Subcutaneous abdominal adipose tissue (tissue), 5 donors: ENCODE measurements around the gene OSBPL7.

Experiments
- H3K27ac ChIP-seq: one replicate; pipeline ENCODE4 v1.7.0; 2013; ENCODE audit warnings: low read depth, mild to moderate bottlenecking, inconsistent platforms, low read length, moderate library complexity
- H3K27me3 ChIP-seq, 5 donors: one replicate each; pipeline ENCODE4 v1.7.0; 2013; ENCODE audit warnings: low read length in 5 of 5, inconsistent platforms in 1 of 5; ENCODE audit not compliant: control insufficient read depth in 5 of 5, insufficient read depth in 4 of 5
- H3K36me3 ChIP-seq, 5 donors: one replicate each; pipeline ENCODE4 v1.7.0; 2013; ENCODE audit warnings: low read length in 5 of 5; ENCODE audit not compliant: control insufficient read depth in 5 of 5, insufficient read depth in 5 of 5
- H3K4me1 ChIP-seq, 5 donors: one replicate each; pipeline ENCODE4 v1.7.0; 2013; ENCODE audit warnings: low read length in 5 of 5, mild to moderate bottlenecking in 3 of 5, moderate library complexity in 1 of 5; ENCODE audit not compliant: control insufficient read depth in 5 of 5, insufficient read depth in 5 of 5
- H3K4me3 ChIP-seq, 5 donors: one replicate each; pipeline ENCODE4 v1.7.0; 2013; ENCODE audit warnings: low read length in 5 of 5, low read depth in 1 of 5
- H3K9ac ChIP-seq, 5 donors: one replicate each; pipeline ENCODE4 v1.7.0; 2013; ENCODE audit warnings: low read length in 5 of 5, mild to moderate bottlenecking in 4 of 5, moderate library complexity in 3 of 5
- H3K9me3 ChIP-seq, 5 donors: one replicate each; pipeline ENCODE4 v1.7.0; 2013; ENCODE audit warnings: low read length in 5 of 5; ENCODE audit not compliant: control insufficient read depth in 5 of 5
- donor health status: healthy.
- donor health status: healthy.
- donor health status: healthy.
- donor health status: healthy.
- donor health status: healthy.

Gene OSBPL7

DNA sequence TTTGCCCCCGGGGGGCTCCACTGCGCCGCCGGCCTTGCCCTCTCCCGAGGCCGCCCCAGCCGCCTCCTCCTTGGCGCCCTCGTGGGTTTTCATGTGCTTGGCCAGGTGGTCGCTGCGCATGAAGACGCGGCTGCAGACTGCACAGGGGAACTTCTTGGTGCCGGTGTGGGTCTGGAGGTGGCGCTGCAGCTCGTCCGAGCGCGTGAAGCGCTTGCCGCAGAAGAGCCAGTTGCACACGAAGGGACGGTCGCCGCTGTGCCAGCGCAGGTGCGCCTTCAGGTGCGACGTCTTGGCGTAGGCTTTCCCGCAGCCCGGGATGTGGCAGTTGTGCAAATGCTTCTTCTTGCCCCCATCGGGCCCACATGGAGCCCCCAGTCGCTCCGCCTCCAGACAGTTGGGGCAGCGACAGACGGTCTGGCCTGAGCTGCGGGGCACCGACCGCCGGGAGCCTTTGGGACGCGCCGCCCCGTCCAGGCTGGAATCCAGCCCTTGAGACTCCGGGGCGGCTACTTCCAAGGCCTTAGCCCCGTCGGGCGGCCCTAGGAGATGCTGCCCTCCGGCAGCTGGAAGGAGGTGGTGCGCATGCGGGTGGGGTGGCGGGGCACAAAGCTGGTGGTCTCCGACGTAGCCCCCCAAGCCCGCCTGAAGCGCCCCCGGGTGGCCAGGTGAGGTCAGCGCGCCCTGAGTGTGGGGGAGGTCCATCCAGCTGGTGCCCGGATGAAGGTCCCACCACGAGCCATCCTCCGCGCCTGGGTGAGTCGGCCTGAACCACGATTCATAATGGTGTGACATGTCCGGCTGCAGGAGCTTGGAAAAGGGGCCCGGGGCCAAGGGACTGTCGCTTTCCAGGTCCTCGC, 26.0 kb upstream of the OSBPL7 start:
- Histone ChIP-seq H3K9me3 (no peaks in the 10 kb centered on the region), H3K27me3 (peaks cover 31 to 62% (median 53%) of the 10 kb centered on the region in 5 donors), H3K27ac (no peak overlapping the region), H3K36me3 (no peaks in the 10 kb centered on the region), H3K4me1 (peaks cover 0 to 21% (median 15%) of the 10 kb centered on the region in 5 donors), H3K4me3 (no peak overlapping the region), H3K9ac (no peak overlapping the region)

- Histone ChIP-seq H3K27me3 (peaks cover 28 to 55% (median 46%) of the 10 kb centered on the region in 5 donors), H3K9me3 (no peaks in the 10 kb centered on the region), H3K27ac (no peak overlapping the region)
These were observed 25.2 kb upstream of the OSBPL7 start for GRCh38 chr17:47846716-47847340.

GRCh38 chr17:47845716-47846075, 24.1 kb upstream of the OSBPL7 start:
- H3K4me3 ChIP-seq, result no peak overlapping the region
- H3K4me1 ChIP-seq, result peaks cover 0 to 23% (median 15%) of the 10 kb centered on the region in 5 donors
- peaks cover 28 to 48% (median 43%) of the 10 kb centered on the region in 5 donors for H3K27me3 ChIP-seq
- H3K9ac ChIP-seq, result no peak overlapping the region
- H3K36me3 ChIP-seq, result no peaks in the 10 kb centered on the region
- H3K27ac ChIP-seq, result no peak overlapping the region
- H3K9me3 ChIP-seq, result no peaks in the 10 kb centered on the region

More at GRCh38 chr17:47846716-47847340, 25.2 kb upstream of the OSBPL7 start:
- H3K4me1 ChIP-seq, result peaks cover 0 to 21% (median 15%) of the 10 kb centered on the region in 5 donors
- no peak overlapping the region for H3K9ac ChIP-seq
- H3K4me3 ChIP-seq, result no peak overlapping the region
- no peaks in the 10 kb centered on the region for H3K36me3 ChIP-seq

GRCh38 chr17:47844814-47845715, 23.5 kb upstream of the OSBPL7 start:
- peaks cover 0 to 27% (median 18%) of the 10 kb centered on the region in 5 donors for H3K4me1 ChIP-seq
- H3K9ac ChIP-seq, result no peak overlapping the region
- no peaks in the 10 kb centered on the region for H3K9me3 ChIP-seq
- no peak overlapping the region for H3K4me3 ChIP-seq
- peaks cover 28 to 42% (median 37%) of the 10 kb centered on the region in 5 donors for H3K27me3 ChIP-seq
- no peak overlapping the region for H3K27ac ChIP-seq
- H3K36me3 ChIP-seq, result no peaks in the 10 kb centered on the region

- peaks cover 28 to 34% (median 32%) of the 10 kb centered on the region in 5 donors for H3K27me3 ChIP-seq
- no peaks in the 10 kb centered on the region for H3K36me3 ChIP-seq
- H3K4me3 ChIP-seq, result no peak overlapping the region
- no peaks in the 10 kb centered on the region for H3K9me3 ChIP-seq
- H3K9ac ChIP-seq, result no peak overlapping the region
- H3K4me1 ChIP-seq, result peaks cover 0 to 35% (median 27%) of the 10 kb centered on the region in 5 donors
- no peak overlapping the region for H3K27ac ChIP-seq
These were observed 22.6 kb upstream of the OSBPL7 start for GRCh38 chr17:47844227-47844626.

DNA sequence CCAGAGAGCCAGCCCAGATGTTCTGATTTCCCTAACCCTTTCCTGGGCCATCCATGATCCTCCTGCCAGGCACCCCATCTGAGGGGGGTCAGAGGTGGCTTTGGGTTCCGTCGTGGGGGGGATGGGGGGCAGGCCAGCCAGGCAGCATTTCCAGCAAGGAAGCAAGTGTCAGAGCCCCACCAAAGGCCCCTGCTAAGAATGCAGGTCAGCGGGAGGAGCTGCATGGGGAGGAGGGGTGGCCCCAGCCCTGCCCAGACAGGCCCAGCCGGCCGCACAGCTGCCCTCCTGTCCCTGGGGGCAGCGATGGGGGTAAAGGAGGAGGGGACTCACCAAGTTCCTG, 21.8 kb upstream of the OSBPL7 start:
- Histone ChIP-seq H3K4me3 (no peak overlapping the region), H3K27me3 (peaks cover 22 to 27% (median 25%) of the 10 kb centered on the region in 5 donors), H3K36me3 (peaks cover 0 to 8% (median 4%) of the 10 kb centered on the region in 5 donors), H3K4me1 (peaks cover 3 to 44% (median 35%) of the 10 kb centered on the region in 5 donors), H3K27ac (no peak overlapping the region), H3K9me3 (no peaks in the 10 kb centered on the region), H3K9ac (peak overlapping the region in 1 of 5 donors; percentile 1)

GRCh38 chr17:47841488-47842291, 20.1 kb upstream of the OSBPL7 start:
- H3K27ac ChIP-seq, result peak overlapping the region; percentile 84
- peaks cover 12 to 53% (median 46%) of the 10 kb centered on the region in 5 donors for H3K4me1 ChIP-seq
- H3K36me3 ChIP-seq, result peaks cover 0 to 23% (median 11%) of the 10 kb centered on the region in 5 donors
- peaks cover 5 to 12% (median 9%) of the 10 kb centered on the region in 5 donors for H3K27me3 ChIP-seq
- peak overlapping the region in 4 of 5 donors; percentile 69 to 94 (median 92) for H3K4me3 ChIP-seq
- no peaks in the 10 kb centered on the region for H3K9me3 ChIP-seq
- H3K9ac ChIP-seq, result peak overlapping the region in 4 of 5 donors; percentile 58 to 93 (median 87)

DNA sequence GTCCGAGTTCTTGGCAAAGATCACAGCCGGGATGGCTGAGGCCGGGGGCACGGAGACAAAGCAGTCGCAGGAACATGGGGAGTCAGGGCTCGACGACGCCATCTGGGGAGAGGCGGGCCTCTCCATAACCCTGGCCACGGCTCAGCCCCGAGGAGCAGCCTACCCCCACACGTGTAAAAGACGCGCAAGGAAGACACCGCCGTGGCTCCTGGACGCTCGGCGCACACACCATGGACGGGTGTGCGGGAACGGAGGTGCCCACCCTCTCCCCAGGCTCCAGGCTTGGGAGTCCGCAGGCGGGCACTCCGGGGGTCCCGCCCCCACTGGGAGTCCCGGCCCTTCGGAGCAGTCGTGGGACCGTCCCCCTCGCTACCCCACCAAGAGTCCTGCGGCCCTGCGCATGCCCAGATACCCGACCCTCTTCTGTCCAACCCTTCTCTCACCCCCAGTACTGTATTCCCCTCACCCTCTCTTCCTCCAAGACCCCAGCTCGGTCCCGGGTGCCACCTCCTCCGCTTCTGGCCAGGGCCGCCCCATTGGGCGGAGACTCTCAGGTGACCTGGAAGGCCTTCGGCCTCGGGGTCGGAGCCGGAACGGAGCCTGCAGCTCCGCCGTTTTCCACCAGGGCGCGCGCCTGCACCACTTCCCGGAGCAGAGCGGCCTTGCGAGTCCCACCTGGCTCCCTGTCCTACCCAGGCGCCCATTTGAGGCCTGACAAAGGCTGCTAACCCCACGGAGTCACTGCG, 19.3 kb upstream of the OSBPL7 start, which contains the start of gene SCRN2:
TSS of gene SCRN2 (minus strand) at position 532 of the 746 bp plus-strand sequence. CDS start at position 102, 430 bp downstream.
- Histone ChIP-seq H3K4me1 (peaks cover 12 to 61% (median 51%) of the 10 kb centered on the region in 5 donors), H3K9me3 (no peaks in the 10 kb centered on the region), H3K4me3 (peak within 1 kb of the TSS; percentile 69 to 94 (median 92)), H3K36me3 (peaks cover 0 to 30% (median 19%) of the 10 kb centered on the region in 5 donors), H3K27me3 (peaks cover 1 to 4% (median 2%) of the 10 kb centered on the region in 5 donors), H3K27ac (peak within 1 kb of the TSS; percentile 84), H3K9ac (peak within 1 kb of the TSS; percentile 58 to 93 (median 86))
